Esophagus squamous epithelium (tissue), 4 donors: ENCODE measurements around the gene MINDY4.

ENCODE experiments used
- CTCF ChIP-seq, 6 experiments: fragments of 450-650 bp in 4 of 6; fragments of 200-600 bp in 2 of 6; sonication (generic) in 2 of 6; IDR thresholded peaks; one replicate each; pipeline ENCODE4 v1.5.1; 2016 to 2019; ENCODE audit warnings: antibody characterized with exemption in 6 of 6, mild to moderate bottlenecking in 4 of 6, moderate library complexity in 4 of 6
- POLR2A ChIP-seq, 4 donors: fragments of 450-650 bp; IDR thresholded peaks; one replicate each; pipeline ENCODE4 v1.6.1; 2017; ENCODE audit warnings: antibody characterized with exemption in 4 of 4, mild to moderate bottlenecking in 4 of 4, moderate library complexity in 3 of 4

GRCh38 chr7:30787486-30787885 lies 16.3 kb downstream of the MINDY4 start:
- no peak for TF ChIP-seq CTCF (IDR thresholded peaks at IDR 0.05)
- TF ChIP-seq POLR2A (IDR thresholded peaks at IDR 0.05): no peak
